Right lobe of liver (tissue), 6 donors: Measurements from ENCODE around the gene PIGL. TPM values are rescaled to one million over a fixed set of nuclear protein-coding genes. Genes with fewer than 3 reads are reported as not detected.

Source experiments
- ATAC-seq, 4 donors: fragments of 200-7000 bp; cut with Tn5 transposase; one replicate each; pipeline ENCODE4 v1.9.1; 2020; ENCODE audit warnings: mild to moderate bottlenecking in 4 of 4, moderate library complexity in 4 of 4
- DNase-seq, 3 donors: peaks; one replicate each; pipeline ENCODE4 v3.0.0-alpha.2; 2020
- H3K27ac ChIP-seq, 3 donors: fragments of 200-600 bp; one replicate each; pipeline ENCODE4 v1.8.0; 2022
- H3K27me3 ChIP-seq, 2 donors: fragments of 200-600 bp; one replicate each; pipeline ENCODE4 v1.8.0; 2022
- H3K36me3 ChIP-seq, 4 donors: fragments of 200-600 bp; sonication (generic) in 1 of 4; one replicate each; pipeline versions ENCODE4 v1.5.1 to v1.8.0; 2017 to 2022; ENCODE audit warnings: control low read depth in 1 of 4
- H3K4me1 ChIP-seq, 4 donors: fragments of 200-600 bp; sonication (generic) in 1 of 4; one replicate each; pipeline versions ENCODE4 v1.5.1 to v1.8.0; 2017 to 2022; ENCODE audit warnings: control low read depth in 1 of 4
- H3K4me3 ChIP-seq, 3 donors: fragments of 200-600 bp; one replicate each; pipeline ENCODE4 v1.8.0; 2022
- H3K9me3 ChIP-seq, 4 donors: fragments of 200-600 bp; sonication (generic) in 1 of 4; one replicate each; pipeline versions ENCODE4 v1.5.1 to v1.8.0; 2017 to 2022; ENCODE audit warnings: control low read depth in 1 of 4
- POLR2A ChIP-seq: fragments of 450-650 bp; IDR thresholded peaks from one replicate; pipeline ENCODE4 v1.6.1; 2017; ENCODE audit warnings: antibody characterized with exemption, mild to moderate bottlenecking
- WGBS: methylation state at CpG from one replicate; pipeline ENCODE4 v1.1.6; 2018; ENCODE audit warnings: low coverage, low lambda C conversion rate; ENCODE audit not compliant: insufficient coverage; ENCODE audit errors: missing lambda C conversion rate; 5-methylcytosine and 5-hydroxymethylcytosine counted together
- intact Hi-C, 2 donors: fragments of 100-400 bp; cut with DNase I; formaldehyde crosslinking; loops; one replicate each; pipeline versions ENCODE4 v1.11.2 to v1.14.1; 2022
- total RNA-seq, 6 experiments: library from RNA; depleted of rRNA in 2 of 6; stranded (reverse); fragments of >200 nt in 2 of 6; fragmentation: NEBNext Ultra II Directional in 3 of 6; extraction: Animal tissue kit (Norgen Biotek cat#: 25700) in 3 of 6; gene quantifications; one replicate each; pipeline versions ENCODE4 v1.1.0 to v1.2.4, GENCODE V29; 2016 to 2023
- TF ChIP-seq, protein P1 (sequence below), 4 donors: fragments of 200-600 bp in 3 of 4; fragments of 450-650 bp in 1 of 4; IDR thresholded peaks; one replicate each; pipeline versions ENCODE4 v1.5.1 to v1.8.0; 2016 to 2022; ENCODE audit warnings: antibody characterized with exemption in 4 of 4, mild to moderate bottlenecking in 2 of 4
- donor health status: DM: no; HTN: yes; CAD: no.
- donor health status: DM: no; HTN: no; CAD: no.
- donor health status: DM: no; HTN: no; CAD: no.
- donor health status: DM: no; HTN: yes; CAD: no.
- donor health status: DM: no; HTN: yes; CAD: no.

The PIGL gene
- total RNA-seq, 6 experiments from 2014 or later: 8.5 to 29.7 (median 14.9) TPM

DNA sequence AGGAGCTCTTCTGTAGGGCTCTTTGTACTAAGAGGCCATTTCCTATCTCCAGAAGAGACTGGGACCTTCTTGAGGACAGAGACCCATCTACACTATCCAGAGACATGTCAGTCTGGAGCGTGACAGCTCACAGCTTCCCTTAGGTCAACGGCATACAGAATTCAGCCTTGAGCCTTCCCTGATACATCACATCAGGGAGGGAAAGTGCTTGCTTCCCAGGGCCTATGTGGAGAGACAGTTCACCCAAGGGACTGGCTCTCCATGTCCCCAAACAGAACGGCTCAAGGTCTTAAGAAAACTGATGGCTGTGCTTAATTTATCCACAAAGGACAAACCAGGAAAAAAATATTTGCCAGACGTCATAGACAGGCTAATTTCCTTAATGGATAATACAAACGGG is 128.6 kb downstream of the PIGL start:
- no peak overlapping the region for H3K4me3 ChIP-seq
- peaks cover 0 to 17% (median under 1%) of the 10 kb centered on the region in 4 donors for H3K36me3 ChIP-seq
- H3K27ac ChIP-seq: no peak overlapping the region
- TF ChIP-seq, protein P1, sequence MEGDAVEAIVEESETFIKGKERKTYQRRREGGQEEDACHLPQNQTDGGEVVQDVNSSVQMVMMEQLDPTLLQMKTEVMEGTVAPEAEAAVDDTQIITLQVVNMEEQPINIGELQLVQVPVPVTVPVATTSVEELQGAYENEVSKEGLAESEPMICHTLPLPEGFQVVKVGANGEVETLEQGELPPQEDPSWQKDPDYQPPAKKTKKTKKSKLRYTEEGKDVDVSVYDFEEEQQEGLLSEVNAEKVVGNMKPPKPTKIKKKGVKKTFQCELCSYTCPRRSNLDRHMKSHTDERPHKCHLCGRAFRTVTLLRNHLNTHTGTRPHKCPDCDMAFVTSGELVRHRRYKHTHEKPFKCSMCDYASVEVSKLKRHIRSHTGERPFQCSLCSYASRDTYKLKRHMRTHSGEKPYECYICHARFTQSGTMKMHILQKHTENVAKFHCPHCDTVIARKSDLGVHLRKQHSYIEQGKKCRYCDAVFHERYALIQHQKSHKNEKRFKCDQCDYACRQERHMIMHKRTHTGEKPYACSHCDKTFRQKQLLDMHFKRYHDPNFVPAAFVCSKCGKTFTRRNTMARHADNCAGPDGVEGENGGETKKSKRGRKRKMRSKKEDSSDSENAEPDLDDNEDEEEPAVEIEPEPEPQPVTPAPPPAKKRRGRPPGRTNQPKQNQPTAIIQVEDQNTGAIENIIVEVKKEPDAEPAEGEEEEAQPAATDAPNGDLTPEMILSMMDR (IDR thresholded peaks at IDR 0.05): no peak
- TF ChIP-seq POLR2A: no peak
- H3K27me3 ChIP-seq: no peaks in the 10 kb centered on the region
- no peaks in the 10 kb centered on the region for H3K4me1 ChIP-seq
- intact Hi-C loops: no loop called here
- no peak for ATAC-seq
- no peak for DNase-seq
- no peaks in the 10 kb centered on the region for H3K9me3 ChIP-seq
- 81% methylated on average over 5 of the region's 5 CpGs for WGBS

DNA sequence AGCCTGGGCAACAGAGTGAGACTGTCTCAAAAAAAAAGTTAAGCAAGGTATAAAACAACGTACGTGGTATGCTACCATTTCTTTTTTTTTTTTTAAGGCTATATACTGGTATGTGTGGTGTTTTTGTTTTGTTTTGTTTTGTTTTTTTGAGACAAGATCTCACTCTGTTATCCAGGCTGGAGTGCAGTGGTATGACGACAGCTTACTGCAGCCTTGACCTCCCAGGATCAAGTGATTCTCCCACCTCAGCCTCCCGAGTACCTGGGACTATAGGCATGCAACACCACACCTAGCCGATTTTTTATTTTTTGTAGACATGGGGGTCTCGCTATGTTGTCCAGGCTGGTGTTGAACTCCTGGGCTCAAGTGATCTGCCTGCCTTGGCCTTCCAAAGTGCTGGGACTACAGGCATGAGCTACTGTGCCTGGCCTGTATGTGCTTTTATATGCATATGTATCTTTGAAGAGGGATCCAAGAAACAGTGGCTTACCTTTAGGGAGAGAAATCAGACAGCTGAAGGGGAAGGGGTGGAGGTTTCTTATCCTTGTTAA is 129.8 kb downstream of the PIGL start:
- intact Hi-C loops: no loop called here
- Histone ChIP-seq H3K4me1 (peaks cover 0 to 4% (median 1%) of the 10 kb centered on the region in 4 donors), H3K27ac (no peak overlapping the region), H3K4me3 (no peak overlapping the region), H3K36me3 (peaks cover 0 to 17% (median under 1%) of the 10 kb centered on the region in 4 donors), H3K27me3 (no peaks in the 10 kb centered on the region), H3K9me3 (no peaks in the 10 kb centered on the region)
- ATAC-seq (no peak), DNase-seq (no peak)
- whole genome bisulfite sequencing: 95% methylated on average over 6 of the region's 6 CpGs
- TF ChIP-seq POLR2A: no peak
- TF ChIP-seq, protein P1 (IDR thresholded peaks at IDR 0.05): no peak

DNA sequence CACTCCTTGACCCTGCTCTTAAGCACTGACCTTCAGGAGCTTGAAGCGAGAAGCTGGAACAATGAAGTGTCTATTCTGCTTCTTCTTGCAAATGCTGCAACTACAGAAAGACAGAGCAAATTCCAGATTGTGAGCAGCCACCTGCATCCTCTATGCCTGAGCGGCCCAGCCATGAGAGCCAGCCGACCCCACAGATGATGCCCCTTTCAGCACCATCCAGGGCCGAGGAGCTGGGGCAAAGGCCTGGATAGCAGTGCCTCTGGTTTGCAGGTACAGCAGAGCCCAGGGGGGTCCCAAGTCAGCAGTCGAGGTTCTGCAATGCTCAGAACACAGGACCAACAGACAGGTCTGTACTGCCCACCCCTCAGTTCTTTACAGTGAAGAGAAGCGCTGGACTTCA is 131.6 kb downstream of the PIGL start:
- intact Hi-C loops: no loop called here
- Histone ChIP-seq H3K36me3 (peaks cover 0 to 14% (median under 1%) of the 10 kb centered on the region in 4 donors), H3K4me3 (no peak overlapping the region), H3K27me3 (no peaks in the 10 kb centered on the region), H3K9me3 (no peaks in the 10 kb centered on the region), H3K4me1 (peaks cover 0 to 10% (median 5%) of the 10 kb centered on the region in 4 donors), H3K27ac (no peak overlapping the region)
- WGBS: 100% methylated on average over 1 of the region's 6 CpGs
- ATAC-seq (no peak), DNase-seq (no peak)
- TF ChIP-seq, protein P1 (IDR thresholded peaks at IDR 0.05): no peak
- no peak for TF ChIP-seq POLR2A

DNA sequence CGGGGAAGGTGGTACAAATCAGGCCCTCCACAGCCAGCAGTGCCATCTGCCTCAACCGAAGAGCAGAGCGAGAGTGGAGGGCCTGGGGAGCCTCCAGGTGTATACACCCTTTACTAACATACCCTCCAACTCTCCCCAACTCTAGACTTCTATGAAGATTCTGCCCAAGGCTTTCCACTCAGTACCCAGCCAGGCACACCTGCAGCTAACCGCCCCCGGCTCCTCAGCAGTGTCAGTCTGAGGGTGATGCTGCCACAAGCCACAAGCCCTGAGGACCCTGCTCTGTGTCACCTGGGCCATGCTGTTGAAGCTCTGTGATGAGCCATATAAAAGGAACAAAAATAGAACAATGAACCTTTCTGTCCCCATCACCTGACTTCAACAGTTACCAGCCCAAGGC is 132.4 kb downstream of the PIGL start:
- H3K27ac ChIP-seq: no peak overlapping the region
- DNase-seq (no peak), ATAC-seq (no peak)
- H3K9me3 ChIP-seq: no peaks in the 10 kb centered on the region
- H3K36me3 ChIP-seq: peaks cover 0 to 14% (median 0%) of the 10 kb centered on the region in 4 donors
- H3K4me1 ChIP-seq: peaks cover 0 to 10% (median 5%) of the 10 kb centered on the region in 4 donors
- intact Hi-C loops: no loop called here
- TF ChIP-seq, protein P1 (IDR thresholded peaks at IDR 0.05): no peak
- no peak for TF ChIP-seq POLR2A
- H3K27me3 ChIP-seq: no peaks in the 10 kb centered on the region
- WGBS: 100% methylated on average over 4 of the region's 5 CpGs
- no peak overlapping the region for H3K4me3 ChIP-seq
